IPS-18c (cell line): Measurements from ENCODE around the gene ETV5.

Experiments
- H3K4me3 ChIP-seq: 2 replicates; pipeline ENCODE4 v1.7.0; 2013; ENCODE audit warnings: low read depth, mild to moderate bottlenecking, low read length, moderate library complexity; ENCODE audit not compliant: insufficient read depth
- H3K9me3 ChIP-seq: one replicate; pipeline ENCODE4 v1.6.1; 2013; ENCODE audit warnings: mild to moderate bottlenecking, low read length, moderate library complexity; ENCODE audit not compliant: control insufficient read depth, insufficient read depth

Gene ETV5

GRCh38 chr3:186129206-186129605, 20.3 kb upstream of the ETV5 start:
- H3K9me3 ChIP-seq: peaks cover 2% of the 10 kb centered on the region
- H3K4me3 ChIP-seq: no peak overlapping the region

- Histone ChIP-seq H3K4me3 (no peak overlapping the region), H3K9me3 (peaks cover 2% of the 10 kb centered on the region)
Observed at GRCh38 chr3:186128158-186128557, 19.3 kb upstream of the ETV5 start.

GRCh38 chr3:186127463-186127862, 18.6 kb upstream of the ETV5 start:
- Histone ChIP-seq H3K4me3 (no peak overlapping the region), H3K9me3 (peaks cover 2% of the 10 kb centered on the region)

GRCh38 chr3:186125118-186125517, 16.2 kb upstream of the ETV5 start:
- H3K4me3 ChIP-seq: no peak overlapping the region
- H3K9me3 ChIP-seq: peaks cover 2% of the 10 kb centered on the region

GRCh38 chr3:186124592-186124991, 15.7 kb upstream of the ETV5 start:
- Histone ChIP-seq H3K4me3 (no peak overlapping the region), H3K9me3 (peaks cover under 1% of the 10 kb centered on the region)

GRCh38 chr3:186123012-186123411, 14.1 kb upstream of the ETV5 start:
- H3K9me3 ChIP-seq: no peaks in the 10 kb centered on the region
- no peak overlapping the region for H3K4me3 ChIP-seq

- H3K4me3 ChIP-seq: no peak overlapping the region
Observed at GRCh38 chr3:186121968-186122367, 13.1 kb upstream of the ETV5 start.

GRCh38 chr3:186121278-186121677, 12.4 kb upstream of the ETV5 start:
- Histone ChIP-seq H3K9me3 (no peaks in the 10 kb centered on the region), H3K4me3 (no peak overlapping the region)

More at GRCh38 chr3:186121968-186122367, 13.1 kb upstream of the ETV5 start:
- H3K9me3 ChIP-seq: no peaks in the 10 kb centered on the region

- no peak overlapping the region for H3K4me3 ChIP-seq
- no peaks in the 10 kb centered on the region for H3K9me3 ChIP-seq
Observed at GRCh38 chr3:186119499-186119898, 10.6 kb upstream of the ETV5 start.

- Histone ChIP-seq H3K9me3 (no peaks in the 10 kb centered on the region), H3K4me3 (no peak overlapping the region)
Observed at GRCh38 chr3:186118692-186119091, 9.8 kb upstream of the ETV5 start.

GRCh38 chr3:186117521-186118134, 8.7 kb upstream of the ETV5 start:
- H3K9me3 ChIP-seq: no peaks in the 10 kb centered on the region

GRCh38 chr3:186115239-186115996, 6.5 kb upstream of the ETV5 start:
- no peak overlapping the region for H3K4me3 ChIP-seq
- no peaks in the 10 kb centered on the region for H3K9me3 ChIP-seq

More at GRCh38 chr3:186117521-186118134, 8.7 kb upstream of the ETV5 start:
- no peak overlapping the region for H3K4me3 ChIP-seq

GRCh38 chr3:186110975-186111974, 2.4 kb upstream of the ETV5 start:
- Histone ChIP-seq H3K9me3 (no peaks in the 10 kb centered on the region), H3K4me3 (no peak overlapping the region)

GRCh38 chr3:186109897-186110803, 1.3 kb upstream of the ETV5 start:
- Histone ChIP-seq H3K4me3 (peak overlapping the region; percentile 56), H3K9me3 (no peaks in the 10 kb centered on the region)

GRCh38 chr3:186108106-186108940, 566 bp downstream of the ETV5 start:
- Histone ChIP-seq H3K9me3 (no peaks in the 10 kb centered on the region), H3K4me3 (peak overlapping the region; percentile 64)
